ENCODE data around the gene TMEM106A.
"Not testable (repeated sequence)": the region's sequence is repeated elsewhere in the genome, so short reads cannot be mapped to it uniquely, and the experiment has no call there.

TMEM106A gene

GRCh38 chr17:43211480-43212402 is at the start of gene TMEM106A:
TSS of gene TMEM106A (plus strand) at chr17:43211875. CDS start at chr17:43213042, 1,167 bp downstream.
- H3K4me3 Mint-ChIP-seq = peak within 1 kb of the TSS; percentile 99
- H3K27ac Mint-ChIP-seq = peak within 1 kb of the TSS; percentile 100
- no peaks in the 10 kb centered on the region for H3K9me3 Mint-ChIP-seq
- peaks cover 98% of the 10 kb centered on the region for H3K36me3 Mint-ChIP-seq (ENCODE audit: low read depth)
- intact Hi-C loops (cut with micrococcal nuclease) = loop anchor here (1.0 kb wide), 1 partner anchor 39 kb away; no protein-coding TSS in a partner anchor
- H3K4me1 Mint-ChIP-seq (ENCODE audit: low read depth) = peaks cover 49% of the 10 kb centered on the region
- no peaks in the 10 kb centered on the region for H3K27me3 Mint-ChIP-seq

GRCh38 chr17:43165971-43166370 is 45.7 kb upstream of the TMEM106A start:
- H3K27me3 Mint-ChIP-seq; H3K4me1 Mint-ChIP-seq (ENCODE audit: low read depth); intact Hi-C loops (cut with micrococcal nuclease); H3K9me3 Mint-ChIP-seq; H3K4me3 Mint-ChIP-seq: not testable (repeated sequence)
- peak overlapping the region; percentile 0 for H3K27ac Mint-ChIP-seq
- peaks cover 27% of the 10 kb centered on the region for H3K36me3 Mint-ChIP-seq (ENCODE audit: low read depth)

- H3K36me3 Mint-ChIP-seq (ENCODE audit: low read depth) = peaks cover 16% of the 10 kb centered on the region
- no peak overlapping the region for H3K4me3 Mint-ChIP-seq
- intact Hi-C loops (cut with micrococcal nuclease) = loop anchor here (1.0 to 2.0 kb wide), 2 partner anchors 44 to 145 kb away; partner anchors contain the start of genes BRCA1 and RND2
- peaks cover 14% of the 10 kb centered on the region for H3K4me1 Mint-ChIP-seq (ENCODE audit: low read depth)
- no peak overlapping the region for H3K27ac Mint-ChIP-seq
- no peaks in the 10 kb centered on the region for H3K27me3 Mint-ChIP-seq
- H3K9me3 Mint-ChIP-seq = no peaks in the 10 kb centered on the region
Observed at GRCh38 chr17:43169561-43170139, 42.0 kb upstream of the TMEM106A start.

- intact Hi-C loops (cut with micrococcal nuclease) = loop anchor here (1.0 kb wide), 1 partner anchor 45 kb away; the partner anchor contains the start of gene BRCA1
- no peaks in the 10 kb centered on the region for H3K9me3 Mint-ChIP-seq
- no peaks in the 10 kb centered on the region for H3K27me3 Mint-ChIP-seq
- peaks cover 19% of the 10 kb centered on the region for H3K36me3 Mint-ChIP-seq (ENCODE audit: low read depth)
- no peak overlapping the region for H3K4me3 Mint-ChIP-seq
- H3K27ac Mint-ChIP-seq = no peak overlapping the region
- peaks cover 17% of the 10 kb centered on the region for H3K4me1 Mint-ChIP-seq (ENCODE audit: low read depth)
Observed at GRCh38 chr17:43170140-43170765, 41.4 kb upstream of the TMEM106A start.

GRCh38 chr17:43170766-43171585 is 40.7 kb upstream of the TMEM106A start, which contains the start of gene NBR1:
TSS of gene NBR1 (plus strand) at chr17:43171214. CDS start at chr17:43175800, 4,586 bp downstream.
- Mint-ChIP-seq H3K9me3 (no peaks in the 10 kb centered on the region), H3K36me3 (ENCODE audit: low read depth) (peaks cover 23% of the 10 kb centered on the region), H3K27me3 (no peaks in the 10 kb centered on the region), H3K27ac (no peak within 1 kb of the TSS), H3K4me3 (no peak within 1 kb of the TSS), H3K4me1 (ENCODE audit: low read depth) (peaks cover 22% of the 10 kb centered on the region)
- intact Hi-C loops (cut with micrococcal nuclease) = loop anchor here (1.0 kb wide), 1 partner anchor 46 kb away; the partner anchor contains the start of gene BRCA1

GRCh38 chr17:43171586-43172487 is 39.8 kb upstream of the TMEM106A start:
- intact Hi-C loops (cut with micrococcal nuclease) = loop anchor here (1.0 kb wide), 1 partner anchor 40 kb away; no protein-coding TSS in a partner anchor
- Mint-ChIP-seq H3K4me3 (peak overlapping the region; percentile 66), H3K9me3 (no peaks in the 10 kb centered on the region), H3K4me1 (ENCODE audit: low read depth) (peaks cover 27% of the 10 kb centered on the region), H3K27me3 (no peaks in the 10 kb centered on the region), H3K27ac (no peak overlapping the region), H3K36me3 (ENCODE audit: low read depth) (peaks cover 23% of the 10 kb centered on the region)

GRCh38 chr17:43175213-43176118 is 36.2 kb upstream of the TMEM106A start:
- no peaks in the 10 kb centered on the region for H3K27me3 Mint-ChIP-seq
- H3K27ac Mint-ChIP-seq = peak overlapping the region; percentile 32
- peaks cover 29% of the 10 kb centered on the region for H3K4me1 Mint-ChIP-seq (ENCODE audit: low read depth)
- H3K9me3 Mint-ChIP-seq = no peaks in the 10 kb centered on the region
- intact Hi-C loops (cut with micrococcal nuclease) = no loop called here
- H3K4me3 Mint-ChIP-seq = no peak overlapping the region
- H3K36me3 Mint-ChIP-seq (ENCODE audit: low read depth) = peaks cover 53% of the 10 kb centered on the region

- H3K9me3 Mint-ChIP-seq = no peaks in the 10 kb centered on the region
Observed at GRCh38 chr17:43176119-43176570, 35.5 kb upstream of the TMEM106A start.

GRCh38 chr17:43183921-43184320 is 27.8 kb upstream of the TMEM106A start:
- Mint-ChIP-seq H3K4me3 (no peak overlapping the region), H3K27ac (no peak overlapping the region), H3K27me3 (no peaks in the 10 kb centered on the region), H3K36me3 (ENCODE audit: low read depth) (peaks cover 91% of the 10 kb centered on the region), H3K9me3 (no peaks in the 10 kb centered on the region), H3K4me1 (ENCODE audit: low read depth) (no peaks in the 10 kb centered on the region)
- intact Hi-C loops (cut with micrococcal nuclease) = no loop called here

More at GRCh38 chr17:43176119-43176570, 35.5 kb upstream of the TMEM106A start:
- Mint-ChIP-seq H3K4me3 (no peak overlapping the region), H3K4me1 (ENCODE audit: low read depth) (peaks cover 29% of the 10 kb centered on the region), H3K27ac (no peak overlapping the region), H3K36me3 (ENCODE audit: low read depth) (peaks cover 60% of the 10 kb centered on the region), H3K27me3 (no peaks in the 10 kb centered on the region)
- intact Hi-C loops (cut with micrococcal nuclease) = no loop called here

- intact Hi-C loops (cut with micrococcal nuclease); H3K27me3 Mint-ChIP-seq; H3K4me3 Mint-ChIP-seq; H3K9me3 Mint-ChIP-seq; H3K4me1 Mint-ChIP-seq (ENCODE audit: low read depth); H3K27ac Mint-ChIP-seq: not testable (repeated sequence)
- peaks cover 95% of the 10 kb centered on the region for H3K36me3 Mint-ChIP-seq (ENCODE audit: low read depth)
Observed at GRCh38 chr17:43186656-43187055, 25.0 kb upstream of the TMEM106A start.

- H3K36me3 Mint-ChIP-seq (ENCODE audit: low read depth) = peaks cover 100% of the 10 kb centered on the region
- no peaks in the 10 kb centered on the region for H3K27me3 Mint-ChIP-seq
Observed at GRCh38 chr17:43193251-43193650, 18.4 kb upstream of the TMEM106A start.

More at GRCh38 chr17:43193251-43193650, 18.4 kb upstream of the TMEM106A start:
- Mint-ChIP-seq H3K9me3 (no peaks in the 10 kb centered on the region), H3K4me1 (ENCODE audit: low read depth) (no peaks in the 10 kb centered on the region), H3K4me3 (no peak overlapping the region), H3K27ac (no peak overlapping the region)
- intact Hi-C loops (cut with micrococcal nuclease) = loop anchor here (10.0 kb wide), 1 partner anchor 312 kb away; no protein-coding TSS in a partner anchor
